ENCODE data around the gene ACIN1. TPM values are rescaled to one million over a fixed set of nuclear protein-coding genes. Genes with fewer than 3 reads are reported as not detected.

The ACIN1 gene
- total and polyA plus RNA-seq, 2 of the 13 experiments (the other 11 are each of a cell fraction or from before 2014, with no cell fraction given) = 165 to 183 TPM

GRCh38 chr14:23042162-23042965, 52.6 kb downstream of the ACIN1 start, which contains the start of gene PSMB11 (continued):
- TF ChIP-seq ZBTB40 (IDR thresholded peaks at IDR 0.05) (no peak), ZBTB40 (CRISPR knock-in tag; IDR thresholded peaks at IDR 0.05) (no peak), ATF1 (CRISPR knock-in tag; IDR thresholded peaks at IDR 0.05) (no peak), SP4 (CRISPR knock-in tag; IDR thresholded peaks at IDR 0.05) (0 out of 2 replicates have a peak, but pooled peaks have one; percentile 42), ZNF75D (CRISPR knock-in tag; IDR thresholded peaks at IDR 0.05; ENCODE audit: borderline replicate concordance) (no peak), GMEB2 (CRISPR knock-in tag; IDR thresholded peaks at IDR 0.05; ENCODE audit: low read depth) (no peak), SMYD3 (CRISPR knock-in tag; IDR thresholded peaks at IDR 0.05) (no peak), ZSCAN29 (CRISPR knock-in tag; conservative IDR thresholded peaks at IDR 0.05) (no peak), MXD1 (CRISPR knock-in tag; IDR thresholded peaks at IDR 0.05) (0 out of 2 replicates have a peak, but pooled peaks have one; percentile 32), ZNF770 (CRISPR knock-in tag; IDR thresholded peaks at IDR 0.05) (no peak), ZBTB38 (CRISPR knock-in tag; IDR thresholded peaks at IDR 0.05) (peak; percentile 58; the same call in 1 of the 2 replicates), EP300 (IDR thresholded peaks at IDR 0.05; ENCODE audit: low read depth in 2 of 2, low read length in 2 of 2) (no peak), EP300 (CRISPR knock-in tag; IDR thresholded peaks at IDR 0.05; ENCODE audit: borderline replicate concordance) (no peak)

Data from HepG2 (cell line).